Breast epithelium (tissue), 3 donors: ENCODE measurements around the gene GALNT6.

Experiments used
- POLR2A ChIP-seq: fragments of 450-650 bp; IDR thresholded peaks from one replicate; pipeline ENCODE4 v1.6.1; 2016; ENCODE audit warnings: antibody characterized with exemption, mild to moderate bottlenecking, moderate library complexity
- POLR2AphosphoS5 ChIP-seq, 3 donors: sonication (generic); formaldehyde crosslinking; IDR thresholded peaks; one replicate each; pipeline ENCODE4 v1.6.1; 2017; ENCODE audit warnings: antibody characterized with exemption in 3 of 3
- TF ChIP-seq, protein P1 (sequence below), 3 donors: fragments of 450-650 bp; IDR thresholded peaks; one replicate each; pipeline ENCODE4 v1.5.1; 2016 to 2017; ENCODE audit warnings: antibody characterized with exemption in 3 of 3, mild to moderate bottlenecking in 3 of 3, moderate library complexity in 3 of 3

- TF ChIP-seq POLR2AphosphoS5 (IDR thresholded peaks at IDR 0.05) (no peak), POLR2A (no peak)
- TF ChIP-seq, protein P1, sequence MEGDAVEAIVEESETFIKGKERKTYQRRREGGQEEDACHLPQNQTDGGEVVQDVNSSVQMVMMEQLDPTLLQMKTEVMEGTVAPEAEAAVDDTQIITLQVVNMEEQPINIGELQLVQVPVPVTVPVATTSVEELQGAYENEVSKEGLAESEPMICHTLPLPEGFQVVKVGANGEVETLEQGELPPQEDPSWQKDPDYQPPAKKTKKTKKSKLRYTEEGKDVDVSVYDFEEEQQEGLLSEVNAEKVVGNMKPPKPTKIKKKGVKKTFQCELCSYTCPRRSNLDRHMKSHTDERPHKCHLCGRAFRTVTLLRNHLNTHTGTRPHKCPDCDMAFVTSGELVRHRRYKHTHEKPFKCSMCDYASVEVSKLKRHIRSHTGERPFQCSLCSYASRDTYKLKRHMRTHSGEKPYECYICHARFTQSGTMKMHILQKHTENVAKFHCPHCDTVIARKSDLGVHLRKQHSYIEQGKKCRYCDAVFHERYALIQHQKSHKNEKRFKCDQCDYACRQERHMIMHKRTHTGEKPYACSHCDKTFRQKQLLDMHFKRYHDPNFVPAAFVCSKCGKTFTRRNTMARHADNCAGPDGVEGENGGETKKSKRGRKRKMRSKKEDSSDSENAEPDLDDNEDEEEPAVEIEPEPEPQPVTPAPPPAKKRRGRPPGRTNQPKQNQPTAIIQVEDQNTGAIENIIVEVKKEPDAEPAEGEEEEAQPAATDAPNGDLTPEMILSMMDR (IDR thresholded peaks at IDR 0.05) = no peak
These were observed 70.9 kb downstream of the GALNT6 start for GRCh38 chr12:51320311-51320694.
